ENCODE data around the gene SRP68. TPM values are rescaled to one million over a fixed set of nuclear protein-coding genes. Genes with fewer than 3 reads are reported as not detected.
A peak's percentile ranks its signal among the peaks of the same experiment; 100 is the strongest.

SRP68 gene
- total and polyA plus RNA-seq, 4 experiments from 2014 or later, result 59.1 to 92.4 (median 85.7) TPM

- Histone ChIP-seq H3K4me1 (ENCODE audit: insufficient read depth, low read length) (peaks cover 17% of the 10 kb centered on the region), H3K36me3 (ENCODE audit: insufficient read depth, low read length) (peaks cover 39% of the 10 kb centered on the region), H3K27me3 (ENCODE audit: insufficient read depth, low read length) (no peaks in the 10 kb centered on the region), H3K4me3 (ENCODE audit: low read length in 2 of 2) (no peak overlapping the region), H3K27ac (ENCODE audit: low read depth, low read length) (no peak overlapping the region), H3K9me3 (ENCODE audit: control insufficient read depth in 1 of 2, low read length in 2 of 2) (no peaks in the 10 kb centered on the region)
- Mint-ChIP-seq H3K27me3 (no peaks in the 10 kb centered on the region), H3K4me1 (peaks cover 15 to 32% (median 21%) of the 10 kb centered on the region in 4 donors), H3K36me3 (peaks cover 36 to 60% of the 10 kb centered on the region in 2 donors), H3K4me3 (no peak overlapping the region), H3K27ac (no peak overlapping the region), H3K9me3 (no peaks in the 10 kb centered on the region)
- intact Hi-C loops (cut with micrococcal nuclease), result no loop called here
- POLR2A ChIA-PET (ENCODE audit: partially characterized antibody), result no interaction called here
- no peak for DNase-seq
- CTCF ChIA-PET (ENCODE audit: partially characterized antibody), result no interaction called here
Observed at GRCh38 chr17:76097716-76098295, 25.5 kb upstream of the SRP68 start.

- H3K36me3 Mint-ChIP-seq, result peaks cover 39 to 56% of the 10 kb centered on the region in 2 donors
- H3K36me3 ChIP-seq (ENCODE audit: insufficient read depth, low read length), result peaks cover 47% of the 10 kb centered on the region
- no peaks in the 10 kb centered on the region for H3K27me3 Mint-ChIP-seq
- H3K4me1 Mint-ChIP-seq, result peaks cover 4 to 20% (median 11%) of the 10 kb centered on the region in 4 donors
- H3K9me3 Mint-ChIP-seq, result no peaks in the 10 kb centered on the region
- intact Hi-C loops (cut with micrococcal nuclease), result no loop called here
- no peak overlapping the region for H3K27ac ChIP-seq (ENCODE audit: low read depth, low read length)
- H3K4me3 ChIP-seq (ENCODE audit: low read length in 2 of 2), result no peak overlapping the region
- POLR2A ChIA-PET (ENCODE audit: partially characterized antibody), result interaction anchor here (5.6 kb wide), 1 partner anchor 8 kb away, joined by 24 read pairs; the partner anchor contains the start of gene EXOC7
- peak overlapping the region in 1 of 7 donors; percentile 61 for H3K27ac Mint-ChIP-seq
- CTCF ChIA-PET (ENCODE audit: partially characterized antibody), result interaction anchor here (0.9 to 3.7 kb wide), 7 partner anchors 10 to 347 kb away, joined by 3 to 15 read pairs (median 3); no protein-coding TSS in a partner anchor
- no peak for DNase-seq
- H3K27me3 ChIP-seq (ENCODE audit: insufficient read depth, low read length), result no peaks in the 10 kb centered on the region
- no peaks in the 10 kb centered on the region for H3K9me3 ChIP-seq (ENCODE audit: control insufficient read depth in 1 of 2, low read length in 2 of 2)
- H3K4me3 Mint-ChIP-seq, result no peak overlapping the region
- no peaks in the 10 kb centered on the region for H3K4me1 ChIP-seq (ENCODE audit: insufficient read depth, low read length)
Observed at GRCh38 chr17:76095943-76096342, 23.6 kb upstream of the SRP68 start.

- no peaks in the 10 kb centered on the region for H3K9me3 ChIP-seq (ENCODE audit: control insufficient read depth in 1 of 2, low read length in 2 of 2)
- DNase-seq, result no peak
- Mint-ChIP-seq H3K4me1 (peaks cover 1 to 15% (median 4%) of the 10 kb centered on the region in 4 donors), H3K9me3 (no peaks in the 10 kb centered on the region), H3K4me3 (no peak overlapping the region), H3K36me3 (peaks cover 36 to 56% of the 10 kb centered on the region in 2 donors), H3K27me3 (no peaks in the 10 kb centered on the region), H3K27ac (peak overlapping the region in 1 of 7 donors; percentile 71)
- intact Hi-C loops (cut with micrococcal nuclease), result no loop called here
- ChIA-PET POLR2A (ENCODE audit: partially characterized antibody) (interaction anchor here (0.6 to 5.6 kb wide), 3 partner anchors 10 to 86 kb away, joined by 3 to 24 read pairs (median 13); partner anchors contain the start of genes EXOC7 and ZACN), CTCF (ENCODE audit: partially characterized antibody) (interaction anchor here (0.7 to 3.7 kb wide), 2 partner anchors 186 to 291 kb away, joined by 4 to 15 read pairs; no protein-coding TSS in a partner anchor)
- H3K27me3 ChIP-seq (ENCODE audit: insufficient read depth, low read length), result no peaks in the 10 kb centered on the region
- H3K36me3 ChIP-seq (ENCODE audit: insufficient read depth, low read length), result peaks cover 59% of the 10 kb centered on the region
- H3K4me1 ChIP-seq (ENCODE audit: insufficient read depth, low read length), result no peaks in the 10 kb centered on the region
- H3K27ac ChIP-seq (ENCODE audit: low read depth, low read length), result no peak overlapping the region
- H3K4me3 ChIP-seq (ENCODE audit: low read length in 2 of 2), result no peak overlapping the region
Observed at GRCh38 chr17:76094046-76094445, 21.7 kb upstream of the SRP68 start.

- ChIA-PET CTCF (ENCODE audit: partially characterized antibody) (interaction anchor here (1.4 to 3.7 kb wide), 2 partner anchors 30 to 187 kb away, joined by 3 to 15 read pairs; no protein-coding TSS in a partner anchor), POLR2A (ENCODE audit: partially characterized antibody) (interaction anchor here (0.7 to 5.6 kb wide), 4 partner anchors 8 to 163 kb away, joined by 3 to 24 read pairs (median 8); partner anchors contain the start of genes EXOC7 and ZACN)
- Histone ChIP-seq H3K27ac (ENCODE audit: low read depth, low read length) (no peak overlapping the region), H3K36me3 (ENCODE audit: insufficient read depth, low read length) (peaks cover 69% of the 10 kb centered on the region), H3K4me1 (ENCODE audit: insufficient read depth, low read length) (no peaks in the 10 kb centered on the region), H3K27me3 (ENCODE audit: insufficient read depth, low read length) (no peaks in the 10 kb centered on the region), H3K9me3 (ENCODE audit: control insufficient read depth in 1 of 2, low read length in 2 of 2) (no peaks in the 10 kb centered on the region), H3K4me3 (ENCODE audit: low read length in 2 of 2) (no peak overlapping the region)
- intact Hi-C loops (cut with micrococcal nuclease), result no loop called here
- DNase-seq, result no peak
- peaks cover 1 to 15% (median 3%) of the 10 kb centered on the region in 4 donors for H3K4me1 Mint-ChIP-seq
- peaks cover 38 to 60% of the 10 kb centered on the region in 2 donors for H3K36me3 Mint-ChIP-seq
- no peaks in the 10 kb centered on the region for H3K27me3 Mint-ChIP-seq
- H3K4me3 Mint-ChIP-seq, result no peak overlapping the region
- no peaks in the 10 kb centered on the region for H3K9me3 Mint-ChIP-seq
- no peak overlapping the region for H3K27ac Mint-ChIP-seq
Observed at GRCh38 chr17:76092526-76093413, 20.5 kb upstream of the SRP68 start.

- H3K36me3 Mint-ChIP-seq, result peaks cover 38 to 56% of the 10 kb centered on the region in 2 donors
- peak in 1 of 5 donors; percentile 20 for DNase-seq
Observed at GRCh38 chr17:76091526-76092286, 19.4 kb upstream of the SRP68 start.

GRCh38 chr17:76090517-76091129 is 18.3 kb upstream of the SRP68 start:
- Histone ChIP-seq H3K27ac (ENCODE audit: low read depth, low read length) (no peak overlapping the region), H3K36me3 (ENCODE audit: insufficient read depth, low read length) (peaks cover 73% of the 10 kb centered on the region), H3K4me1 (ENCODE audit: insufficient read depth, low read length) (no peaks in the 10 kb centered on the region), H3K27me3 (ENCODE audit: insufficient read depth, low read length) (no peaks in the 10 kb centered on the region), H3K9me3 (ENCODE audit: control insufficient read depth in 1 of 2, low read length in 2 of 2) (no peaks in the 10 kb centered on the region), H3K4me3 (ENCODE audit: low read length in 2 of 2) (no peak overlapping the region)
- H3K36me3 Mint-ChIP-seq, result peaks cover 34 to 60% of the 10 kb centered on the region in 2 donors
- intact Hi-C loops (cut with micrococcal nuclease), result no loop called here
- no peak for DNase-seq
- no peak overlapping the region for H3K27ac Mint-ChIP-seq
- H3K9me3 Mint-ChIP-seq, result no peaks in the 10 kb centered on the region
- no peaks in the 10 kb centered on the region for H3K27me3 Mint-ChIP-seq
- CTCF ChIA-PET (ENCODE audit: partially characterized antibody), result interaction anchor here (1.1 kb wide), 1 partner anchor 11 kb away, joined by 4 read pairs; no protein-coding TSS in a partner anchor
- H3K4me3 Mint-ChIP-seq, result no peak overlapping the region
- peaks cover 0 to 11% (median 3%) of the 10 kb centered on the region in 4 donors for H3K4me1 Mint-ChIP-seq
- POLR2A ChIA-PET (ENCODE audit: partially characterized antibody), result interaction anchor here (5.6 kb wide), 1 partner anchor 13 kb away, joined by 24 read pairs; the partner anchor contains the start of gene EXOC7

More at GRCh38 chr17:76091526-76092286, 19.4 kb upstream of the SRP68 start:
- Histone ChIP-seq H3K4me3 (ENCODE audit: low read length in 2 of 2) (no peak overlapping the region), H3K9me3 (ENCODE audit: control insufficient read depth in 1 of 2, low read length in 2 of 2) (no peaks in the 10 kb centered on the region), H3K27ac (ENCODE audit: low read depth, low read length) (no peak overlapping the region), H3K27me3 (ENCODE audit: insufficient read depth, low read length) (no peaks in the 10 kb centered on the region), H3K4me1 (ENCODE audit: insufficient read depth, low read length) (no peaks in the 10 kb centered on the region), H3K36me3 (ENCODE audit: insufficient read depth, low read length) (peaks cover 71% of the 10 kb centered on the region)
- intact Hi-C loops (cut with micrococcal nuclease), result no loop called here
- H3K9me3 Mint-ChIP-seq, result no peaks in the 10 kb centered on the region
- ChIA-PET POLR2A (ENCODE audit: partially characterized antibody) (interaction anchor here (1.6 to 5.6 kb wide), 3 partner anchors 9 to 12 kb away, joined by 3 to 24 read pairs (median 13); partner anchors contain the start of genes EXOC7 and ZACN), CTCF (ENCODE audit: partially characterized antibody) (interaction anchor here (1.1 to 1.4 kb wide), 2 partner anchors 12 to 28 kb away, joined by 3 to 4 read pairs; no protein-coding TSS in a partner anchor)
- H3K4me3 Mint-ChIP-seq, result peak overlapping the region in 5 of 8 donors; percentile 44 to 65 (median 57)
- peaks cover 1 to 15% (median 3%) of the 10 kb centered on the region in 4 donors for H3K4me1 Mint-ChIP-seq
- H3K27me3 Mint-ChIP-seq, result no peaks in the 10 kb centered on the region
- H3K27ac Mint-ChIP-seq, result peak overlapping the region in 5 of 7 donors; percentile 36 to 92 (median 79)

Data from CD4-positive, alpha-beta memory T cell (primary cell).